ENCODE data around the gene MAP3K12.

Gene MAP3K12

DNA sequence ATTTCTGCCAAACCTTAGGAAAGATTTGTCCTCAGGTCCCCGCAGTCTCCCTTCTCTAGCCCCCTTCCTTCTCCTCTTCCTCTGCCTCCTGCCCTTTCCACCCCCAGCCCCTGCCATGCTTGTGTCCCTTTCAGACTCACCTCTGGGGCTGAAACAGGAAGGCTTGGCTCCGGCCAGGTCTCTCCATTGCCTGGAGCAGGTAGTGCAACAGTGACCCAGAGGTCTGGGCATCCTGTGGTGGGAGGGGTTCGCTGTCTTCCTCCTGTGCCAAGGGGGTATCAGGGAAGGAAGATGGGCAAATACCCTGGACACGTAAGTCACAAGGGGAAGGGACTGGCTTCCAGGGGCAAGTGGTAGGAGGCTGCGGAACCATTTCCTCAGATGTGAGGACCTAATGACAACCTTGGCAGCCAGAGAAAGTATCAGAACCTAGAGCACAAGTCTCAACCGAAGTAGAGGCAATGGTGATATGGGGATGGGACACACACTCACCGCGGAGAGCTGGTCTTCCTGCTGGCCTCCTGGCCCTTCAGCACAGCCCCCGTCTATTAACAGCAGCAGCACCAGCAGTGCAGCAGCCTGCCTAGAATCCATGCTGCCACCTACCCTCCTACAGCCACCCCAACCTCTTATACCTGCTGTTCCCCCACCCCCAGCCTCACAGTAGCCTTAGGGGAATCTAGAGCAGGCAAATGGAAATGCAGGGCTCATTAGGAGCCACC is 7.8 kb upstream of the MAP3K12 start, which contains the start of gene NPFF:
NPFF (minus strand) TSS at position 604 of the 722 bp plus-strand sequence; CDS start at position 594, 10 bp downstream.
- H3K36me3 ChIP-seq (ENCODE audit: insufficient read depth): no peaks in the 10 kb centered on the region; the same call in 1 of the 2 replicates
- H3K4me2 ChIP-seq: 0 out of 2 replicates have a peak within 1 kb of the TSS, but pooled peaks have one; percentile 14
- H4K20me1 ChIP-seq (ENCODE audit: insufficient read depth): no peaks in the 10 kb centered on the region
- H3K4me3 ChIP-seq (IDR thresholded peaks at IDR 0.05; ENCODE audit: insufficient read depth, low read depth, low read length): no peak within 1 kb of the TSS
- no peak within 1 kb of the TSS for H3K27ac ChIP-seq
- H2AFZ ChIP-seq (ENCODE audit: low read depth): peak within 1 kb of the TSS; percentile 40; the same call in 1 of the 2 replicates
- H3K79me2 ChIP-seq (ENCODE audit: insufficient read depth, low read depth): peaks cover 14% of the 10 kb centered on the region
- no peaks in the 10 kb centered on the region for H3K27me3 ChIP-seq (ENCODE audit: insufficient read depth, low read depth)
- no peak within 1 kb of the TSS for H3K9ac ChIP-seq
- peaks cover 17% of the 10 kb centered on the region for H3K4me1 ChIP-seq (ENCODE audit: low read depth, poor library complexity, severe bottlenecking)
- TF ChIP-seq, protein P1, sequence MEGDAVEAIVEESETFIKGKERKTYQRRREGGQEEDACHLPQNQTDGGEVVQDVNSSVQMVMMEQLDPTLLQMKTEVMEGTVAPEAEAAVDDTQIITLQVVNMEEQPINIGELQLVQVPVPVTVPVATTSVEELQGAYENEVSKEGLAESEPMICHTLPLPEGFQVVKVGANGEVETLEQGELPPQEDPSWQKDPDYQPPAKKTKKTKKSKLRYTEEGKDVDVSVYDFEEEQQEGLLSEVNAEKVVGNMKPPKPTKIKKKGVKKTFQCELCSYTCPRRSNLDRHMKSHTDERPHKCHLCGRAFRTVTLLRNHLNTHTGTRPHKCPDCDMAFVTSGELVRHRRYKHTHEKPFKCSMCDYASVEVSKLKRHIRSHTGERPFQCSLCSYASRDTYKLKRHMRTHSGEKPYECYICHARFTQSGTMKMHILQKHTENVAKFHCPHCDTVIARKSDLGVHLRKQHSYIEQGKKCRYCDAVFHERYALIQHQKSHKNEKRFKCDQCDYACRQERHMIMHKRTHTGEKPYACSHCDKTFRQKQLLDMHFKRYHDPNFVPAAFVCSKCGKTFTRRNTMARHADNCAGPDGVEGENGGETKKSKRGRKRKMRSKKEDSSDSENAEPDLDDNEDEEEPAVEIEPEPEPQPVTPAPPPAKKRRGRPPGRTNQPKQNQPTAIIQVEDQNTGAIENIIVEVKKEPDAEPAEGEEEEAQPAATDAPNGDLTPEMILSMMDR (conservative IDR thresholded peaks at IDR 0.05; ENCODE audit: low read depth, low read length): no peak

DNA sequence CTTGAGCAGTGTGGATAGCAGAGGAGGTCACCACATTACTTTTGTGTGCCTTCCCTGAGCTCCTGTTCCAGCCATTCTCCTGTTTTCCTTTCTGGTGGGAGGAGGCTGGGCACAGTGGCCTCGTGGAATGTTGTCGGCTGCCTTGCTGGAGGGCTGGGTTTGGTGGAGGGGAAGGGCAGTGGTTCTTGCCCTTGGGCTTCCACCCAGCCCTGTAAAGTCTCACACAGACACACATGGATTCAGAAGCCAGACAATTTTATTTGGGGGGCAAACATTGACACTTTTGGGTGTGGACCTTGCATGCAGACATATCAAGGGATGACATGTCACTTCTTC is 7.2 kb upstream of the MAP3K12 start:
- Histone ChIP-seq H3K36me3 (ENCODE audit: insufficient read depth) (no peaks in the 10 kb centered on the region; the same call in 1 of the 2 replicates), H3K9ac (no peak overlapping the region), H3K4me1 (ENCODE audit: low read depth, poor library complexity, severe bottlenecking) (peaks cover 22% of the 10 kb centered on the region), H2AFZ (ENCODE audit: low read depth) (no peak overlapping the region), H3K4me3 (IDR thresholded peaks at IDR 0.05; ENCODE audit: insufficient read depth, low read depth, low read length) (no peak overlapping the region), H3K4me2 (no peak overlapping the region), H3K79me2 (ENCODE audit: insufficient read depth, low read depth) (peaks cover 21% of the 10 kb centered on the region), H3K27me3 (ENCODE audit: insufficient read depth, low read depth) (no peaks in the 10 kb centered on the region), H3K27ac (no peak overlapping the region), H4K20me1 (ENCODE audit: insufficient read depth) (no peaks in the 10 kb centered on the region)
- TF ChIP-seq, protein P1 (conservative IDR thresholded peaks at IDR 0.05; ENCODE audit: low read depth, low read length): no peak

DNA sequence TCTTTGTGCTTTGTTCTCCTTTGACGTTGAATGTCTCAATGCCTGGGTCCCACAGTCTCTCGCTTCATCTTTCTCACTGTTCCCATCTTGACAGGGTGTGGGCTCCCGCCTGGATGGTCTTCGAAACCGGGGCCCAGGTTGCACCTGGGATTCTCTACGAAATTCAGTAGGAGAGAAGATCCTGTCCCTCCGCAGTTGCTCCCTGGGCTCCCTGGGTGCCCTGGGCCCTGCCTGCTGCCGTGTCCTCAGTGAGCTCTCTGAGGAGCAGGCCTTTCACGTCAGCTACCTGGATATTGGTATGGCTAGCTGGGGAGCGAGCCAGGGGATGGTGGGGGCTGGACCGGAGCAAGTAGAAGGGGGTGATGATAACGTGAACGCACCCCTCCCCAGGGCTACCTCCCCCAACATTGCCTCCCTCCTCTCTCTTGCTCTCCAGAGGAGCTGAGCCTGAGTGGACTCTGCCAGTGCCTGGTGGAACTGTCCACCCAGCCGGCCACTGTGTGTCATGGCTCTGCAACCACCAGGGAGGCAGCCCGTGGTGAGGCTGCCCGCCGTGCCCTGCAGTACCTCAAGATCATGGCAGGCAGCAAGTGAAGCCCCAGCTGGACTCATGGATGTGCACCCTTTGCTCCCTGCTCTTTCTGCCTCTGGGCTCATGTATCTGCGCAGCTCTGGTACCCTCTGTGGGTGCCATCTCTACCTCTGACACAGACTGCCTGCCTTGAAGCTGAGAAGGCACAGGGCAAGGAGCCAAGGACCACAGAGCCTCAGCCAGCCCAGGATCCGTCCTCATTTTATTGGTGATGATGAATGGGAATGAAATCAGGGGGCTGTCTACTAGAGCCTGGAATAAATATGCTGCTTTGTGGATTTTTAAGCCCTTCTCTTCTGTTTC is 6.5 kb upstream of the MAP3K12 start:
- H3K27me3 ChIP-seq (ENCODE audit: insufficient read depth, low read depth): no peaks in the 10 kb centered on the region
- H3K36me3 ChIP-seq (ENCODE audit: insufficient read depth): no peaks in the 10 kb centered on the region; the same call in 1 of the 2 replicates
- TF ChIP-seq, protein P1 (conservative IDR thresholded peaks at IDR 0.05; ENCODE audit: low read depth, low read length): no peak
- peaks cover 22% of the 10 kb centered on the region for H3K4me1 ChIP-seq (ENCODE audit: low read depth, poor library complexity, severe bottlenecking)
- H2AFZ ChIP-seq (ENCODE audit: low read depth): no peak overlapping the region
- H4K20me1 ChIP-seq (ENCODE audit: insufficient read depth): no peaks in the 10 kb centered on the region
- no peak overlapping the region for H3K27ac ChIP-seq
- H3K4me2 ChIP-seq: no peak overlapping the region
- peaks cover 21% of the 10 kb centered on the region for H3K79me2 ChIP-seq (ENCODE audit: insufficient read depth, low read depth)
- H3K9ac ChIP-seq: no peak overlapping the region
- no peak overlapping the region for H3K4me3 ChIP-seq (IDR thresholded peaks at IDR 0.05; ENCODE audit: insufficient read depth, low read depth, low read length)

DNA sequence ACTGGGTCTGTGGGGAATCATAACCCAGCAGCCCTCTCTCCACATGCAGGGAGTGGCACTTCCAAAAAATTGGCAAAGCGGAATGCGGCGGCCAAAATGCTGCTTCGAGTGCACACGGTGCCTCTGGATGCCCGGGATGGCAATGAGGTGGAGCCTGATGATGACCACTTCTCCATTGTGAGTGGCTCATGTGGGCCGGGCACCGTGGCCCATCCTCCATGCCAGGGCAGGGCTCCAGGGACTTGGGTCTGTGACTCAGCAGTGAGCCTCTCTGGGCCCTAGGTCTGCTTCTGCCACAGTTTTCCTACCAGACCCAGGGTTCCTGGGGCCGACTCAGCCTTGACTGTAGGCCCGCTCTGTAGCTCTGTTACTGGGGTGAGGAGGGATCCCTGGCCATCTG is 5.8 kb upstream of the MAP3K12 start:
- H3K27ac ChIP-seq: no peak overlapping the region
- H3K36me3 ChIP-seq (ENCODE audit: insufficient read depth): no peaks in the 10 kb centered on the region; the same call in 1 of the 2 replicates
- H2AFZ ChIP-seq (ENCODE audit: low read depth): no peak overlapping the region
- peaks cover 25% of the 10 kb centered on the region for H3K4me1 ChIP-seq (ENCODE audit: low read depth, poor library complexity, severe bottlenecking)
- no peak overlapping the region for H3K4me3 ChIP-seq (IDR thresholded peaks at IDR 0.05; ENCODE audit: insufficient read depth, low read depth, low read length)
- peaks cover 21% of the 10 kb centered on the region for H3K79me2 ChIP-seq (ENCODE audit: insufficient read depth, low read depth)
- H3K9ac ChIP-seq: no peak overlapping the region
- H4K20me1 ChIP-seq (ENCODE audit: insufficient read depth): no peaks in the 10 kb centered on the region
- no peaks in the 10 kb centered on the region for H3K27me3 ChIP-seq (ENCODE audit: insufficient read depth, low read depth)
- H3K4me2 ChIP-seq: no peak overlapping the region
- TF ChIP-seq, protein P1 (conservative IDR thresholded peaks at IDR 0.05; ENCODE audit: low read depth, low read length): no peak

Data from KMS-11 (cell line).